DND-41 (cell line): Measurements from ENCODE around the gene PCSK4.

ENCODE experiments used
- ATAC-seq: fragments of 200-7000 bp; cut with Tn5 transposase; 3 replicates; pipeline ENCODE4 v1.9.1; 2021; ENCODE audit warnings: low read depth; ENCODE audit not compliant: insufficient read depth
- DNase-seq: peaks from one replicate; pipeline ENCODE4 v3.0.0-alpha.2; 2020
- H2AFZ ChIP-seq: 2 replicates; pipeline ENCODE4 v1.6.0; 2012; ENCODE audit warnings: low read depth, low read length
- H3K27ac ChIP-seq: 2 replicates; pipeline ENCODE4 v1.5.1; 2012; ENCODE audit warnings: low read length, inconsistent platforms
- H3K27me3 ChIP-seq: fragments of 200-600 bp; sonication (generic); 2 replicates; pipeline ENCODE4 v1.6.0; 2012; ENCODE audit warnings: low read length, mild to moderate bottlenecking, inconsistent platforms; ENCODE audit not compliant: insufficient read depth, poor library complexity
- H3K36me3 ChIP-seq: 2 replicates; pipeline ENCODE4 v1.5.1; 2012; ENCODE audit warnings: low read length, inconsistent platforms; ENCODE audit not compliant: insufficient read depth
- H3K4me1 ChIP-seq: 2 replicates; pipeline ENCODE4 v1.5.1; 2012; ENCODE audit warnings: mild to moderate bottlenecking, low read length; ENCODE audit not compliant: insufficient read depth
- H3K4me2 ChIP-seq: 2 replicates; pipeline ENCODE4 v1.6.0; 2012; ENCODE audit warnings: mild to moderate bottlenecking, moderate library complexity, low read length, inconsistent platforms; ENCODE audit not compliant: insufficient read depth
- H3K4me3 ChIP-seq, 2 experiments: fragments of 200-600 bp in 1 of 2; shearing (Covaris generic) in 1 of 2; 2 replicates each; pipeline ENCODE4 v1.5.1; 2012 to 2016; ENCODE audit warnings: inconsistent platforms in 2 of 2, low read length in 2 of 2, mild to moderate bottlenecking in 2 of 2, low read depth in 1 of 2, moderate library complexity in 1 of 2
- H3K79me2 ChIP-seq: 2 replicates; pipeline ENCODE4 v1.6.0; 2012; ENCODE audit warnings: low read length, inconsistent platforms; ENCODE audit not compliant: insufficient read depth
- H3K9ac ChIP-seq: 2 replicates; pipeline ENCODE4 v1.6.0; 2012; ENCODE audit warnings: low read depth, mild to moderate bottlenecking, inconsistent platforms, low read length, moderate library complexity
- H3K9me3 ChIP-seq: 2 replicates; pipeline ENCODE4 v1.5.1; 2012; ENCODE audit warnings: low read length, moderate library complexity, mild to moderate bottlenecking, inconsistent platforms; ENCODE audit not compliant: insufficient read depth, severe bottlenecking
- H4K20me1 ChIP-seq: 2 replicates; pipeline ENCODE4 v1.6.0; 2012; ENCODE audit warnings: low read length; ENCODE audit not compliant: insufficient read depth
- CTCF ChIP-seq: IDR thresholded peaks from 2 replicates; pipeline ENCODE4 v1.5.1; 2012; ENCODE audit warnings: borderline replicate concordance, low read length, moderate library complexity, mild to moderate bottlenecking; ENCODE audit not compliant: poor library complexity, severe bottlenecking; ENCODE audit errors: extremely low read depth
- EZH2 ChIP-seq: IDR thresholded peaks from 3 replicates; pipeline ENCODE4 v1.6.1; 2012; ENCODE audit warnings: borderline replicate concordance, low read depth, mild to moderate bottlenecking, moderate library complexity, low read length, inconsistent platforms; ENCODE audit not compliant: severe bottlenecking

The PCSK4 gene

GRCh38 chr19:1495799-1496713 lies 5.9 kb upstream of the PCSK4 start:
- ATAC-seq (no peak), DNase-seq (no peak)
- Histone ChIP-seq H3K9me3 (no peaks in the 10 kb centered on the region), H4K20me1 (no peaks in the 10 kb centered on the region), H2AFZ (no peak overlapping the region), H3K9ac (no peak overlapping the region), H3K36me3 (no peaks in the 10 kb centered on the region), H3K27me3 (no peaks in the 10 kb centered on the region), H3K4me1 (peaks cover 8% of the 10 kb centered on the region), H3K4me3 (no peak overlapping the region), H3K4me2 (no peak overlapping the region), H3K27ac (no peak overlapping the region), H3K79me2 (no peaks in the 10 kb centered on the region)
- TF ChIP-seq EZH2 (no peak), CTCF (no peak)

- no peaks in the 10 kb centered on the region for H3K79me2 ChIP-seq
Measured at GRCh38 chr19:1495051-1495798, 5.1 kb upstream of the PCSK4 start.

GRCh38 chr19:1494115-1494815 lies 4.1 kb upstream of the PCSK4 start:
- H3K27me3 ChIP-seq, result no peaks in the 10 kb centered on the region
- peaks cover 22% of the 10 kb centered on the region for H3K4me1 ChIP-seq
- no peaks in the 10 kb centered on the region for H3K9me3 ChIP-seq
- H3K36me3 ChIP-seq, result no peaks in the 10 kb centered on the region
- no peaks in the 10 kb centered on the region for H3K79me2 ChIP-seq
- no peak overlapping the region for H3K4me3 ChIP-seq
- no peak overlapping the region for H3K9ac ChIP-seq
- no peak overlapping the region for H3K27ac ChIP-seq
- no peaks in the 10 kb centered on the region for H4K20me1 ChIP-seq
- DNase-seq, result no peak
- ATAC-seq, result no peak
- no peak overlapping the region for H3K4me2 ChIP-seq
- TF ChIP-seq EZH2 (no peak), CTCF (no peak)
- H2AFZ ChIP-seq, result no peak overlapping the region

More at GRCh38 chr19:1495051-1495798, 5.1 kb upstream of the PCSK4 start:
- TF ChIP-seq EZH2, result no peak
- no peak for TF ChIP-seq CTCF
- Histone ChIP-seq H3K27ac (no peak overlapping the region), H3K4me1 (peaks cover 13% of the 10 kb centered on the region), H3K9me3 (no peaks in the 10 kb centered on the region), H3K36me3 (no peaks in the 10 kb centered on the region), H3K9ac (no peak overlapping the region), H3K27me3 (no peaks in the 10 kb centered on the region), H4K20me1 (no peaks in the 10 kb centered on the region), H2AFZ (no peak overlapping the region), H3K4me3 (no peak overlapping the region), H3K4me2 (no peak overlapping the region)
- DNase-seq, result no peak
- no peak for ATAC-seq
